NCI-H345 treated with DMSO at 0.1 percent for 48 hours (cell line): Measurements from ENCODE around the gene KIAA0825.

Experiments
- DNase-seq: peaks from one replicate; lab custom pipeline; 2025; ENCODE audit not compliant: unreplicated experiment; lab: John Stamatoyannopoulos, UW

KIAA0825 gene

GRCh38 chr5:94329115-94329514, 289.3 kb downstream of the KIAA0825 start:
- no peak for DNase-seq

GRCh38 chr5:94326586-94326985, 291.8 kb downstream of the KIAA0825 start:
- DNase-seq = no peak

GRCh38 chr5:94316916-94317838, 301.2 kb downstream of the KIAA0825 start:
- no peak for DNase-seq

GRCh38 chr5:94314460-94315131, 303.8 kb downstream of the KIAA0825 start:
- no peak for DNase-seq

- no peak for DNase-seq
Measured at GRCh38 chr5:94313696-94314095, 304.7 kb downstream of the KIAA0825 start.

GRCh38 chr5:94313188-94313587, 305.2 kb downstream of the KIAA0825 start:
- DNase-seq = no peak

- DNase-seq = no peak
Measured at GRCh38 chr5:94312298-94312697, 306.1 kb downstream of the KIAA0825 start.

- no peak for DNase-seq
Measured at GRCh38 chr5:94310833-94311232, 307.6 kb downstream of the KIAA0825 start.

- no peak for DNase-seq
Measured at GRCh38 chr5:94309141-94309540, 309.3 kb downstream of the KIAA0825 start.

- no peak for DNase-seq
Measured at GRCh38 chr5:94308442-94308841, 310.0 kb downstream of the KIAA0825 start.

- no peak for DNase-seq
Measured at GRCh38 chr5:94304146-94304545, 314.3 kb downstream of the KIAA0825 start.

- no peak for DNase-seq
Measured at GRCh38 chr5:94288937-94289336, 329.5 kb downstream of the KIAA0825 start.

GRCh38 chr5:94285984-94286383, 332.4 kb downstream of the KIAA0825 start:
- DNase-seq = no peak

- no peak for DNase-seq
Measured at GRCh38 chr5:94283093-94283492, 335.3 kb downstream of the KIAA0825 start.

GRCh38 chr5:94281236-94281801, 337.1 kb downstream of the KIAA0825 start:
- no peak for DNase-seq

- no peak for DNase-seq
Measured at GRCh38 chr5:94276751-94277150, 341.7 kb downstream of the KIAA0825 start.

GRCh38 chr5:94276048-94276447, 342.4 kb downstream of the KIAA0825 start:
- no peak for DNase-seq

- DNase-seq = no peak
Measured at GRCh38 chr5:94274707-94275106, 343.7 kb downstream of the KIAA0825 start.

- DNase-seq = peak; percentile 1
Measured at GRCh38 chr5:94268226-94268625, 350.2 kb downstream of the KIAA0825 start.

GRCh38 chr5:94267350-94267899, 351.0 kb downstream of the KIAA0825 start:
- DNase-seq = no peak

- no peak for DNase-seq
Measured at GRCh38 chr5:94266170-94266569, 352.2 kb downstream of the KIAA0825 start.

- no peak for DNase-seq
Measured at GRCh38 chr5:94263068-94263467, 355.3 kb downstream of the KIAA0825 start.
